ENCODE measurements around the gene UBA3. TPM values are rescaled to one million over a fixed set of nuclear protein-coding genes. Genes with fewer than 3 reads are reported as not detected.

Gene UBA3
- total RNA-seq, 1 experiment from 2014 or later: 45.6 TPM

GRCh38 chr3:69094467-69095205 lies 14.5 kb upstream of the UBA3 start:
- DNase-seq (ENCODE audit: low read depth, low spot score) (no peak), ATAC-seq (no peak)
- H3K9me3 ChIP-seq (ENCODE audit: control insufficient read depth in 1 of 2, insufficient read depth in 1 of 2, low read depth in 1 of 2, low read length in 2 of 2): no peaks in the 10 kb centered on the region
- BruUV-seq (replicated peaks): no TSS peak
- POLR2A ChIA-PET: no interaction called here
- peaks cover 1% of the 10 kb centered on the region; the same call in 1 of the 2 replicates for H3K79me2 ChIP-seq (ENCODE audit: insufficient read depth, low read length)
- RAD21 ChIA-PET (ENCODE audit: low non-redundant PET in 1 of 2, low total read pairs in 2 of 2, uncharacterized antibody in 2 of 2, unreplicated experiment in 2 of 2): no interaction called here
- H3K27ac ChIP-seq (ENCODE audit: low read depth, low read length): no peak overlapping the region
- CTCF ChIA-PET: no interaction called here
- intact Hi-C loops (cut with micrococcal nuclease): no loop called here
- H3K9me2 ChIP-seq (ENCODE audit: insufficient read depth): no peaks in the 10 kb centered on the region
- no peaks in the 10 kb centered on the region for H4K20me1 ChIP-seq (ENCODE audit: insufficient read depth)
- no peaks in the 10 kb centered on the region for H3K27me3 ChIP-seq (ENCODE audit: insufficient read depth, low read length)
- H3K36me3 ChIP-seq (ENCODE audit: control insufficient read depth in 1 of 2, insufficient read depth in 2 of 2, low read length in 2 of 2): no peaks in the 10 kb centered on the region
- H3K4me3 ChIP-seq (replicated peaks in 1 of 2; ENCODE audit: low read depth in 1 of 2, low read length in 2 of 2): no peak overlapping the region
- peaks cover 4 to 9% of the 10 kb centered on the region in 2 experiments for H3K4me1 ChIP-seq (ENCODE audit: control insufficient read depth in 1 of 2, insufficient read depth in 2 of 2, low read length in 2 of 2)
- H3K4me2 ChIP-seq (ENCODE audit: low read length): no peak overlapping the region
- H2AFZ ChIP-seq (ENCODE audit: low read depth, low read length, poor library complexity, severe bottlenecking): no peak overlapping the region
- TF ChIP-seq EGR1 (IDR thresholded peaks at IDR 0.05; ENCODE audit: low read depth): no peak
- TF ChIP-seq SRF (IDR thresholded peaks at IDR 0.05; ENCODE audit: low read depth): no peak
- TF ChIP-seq, protein P1, sequence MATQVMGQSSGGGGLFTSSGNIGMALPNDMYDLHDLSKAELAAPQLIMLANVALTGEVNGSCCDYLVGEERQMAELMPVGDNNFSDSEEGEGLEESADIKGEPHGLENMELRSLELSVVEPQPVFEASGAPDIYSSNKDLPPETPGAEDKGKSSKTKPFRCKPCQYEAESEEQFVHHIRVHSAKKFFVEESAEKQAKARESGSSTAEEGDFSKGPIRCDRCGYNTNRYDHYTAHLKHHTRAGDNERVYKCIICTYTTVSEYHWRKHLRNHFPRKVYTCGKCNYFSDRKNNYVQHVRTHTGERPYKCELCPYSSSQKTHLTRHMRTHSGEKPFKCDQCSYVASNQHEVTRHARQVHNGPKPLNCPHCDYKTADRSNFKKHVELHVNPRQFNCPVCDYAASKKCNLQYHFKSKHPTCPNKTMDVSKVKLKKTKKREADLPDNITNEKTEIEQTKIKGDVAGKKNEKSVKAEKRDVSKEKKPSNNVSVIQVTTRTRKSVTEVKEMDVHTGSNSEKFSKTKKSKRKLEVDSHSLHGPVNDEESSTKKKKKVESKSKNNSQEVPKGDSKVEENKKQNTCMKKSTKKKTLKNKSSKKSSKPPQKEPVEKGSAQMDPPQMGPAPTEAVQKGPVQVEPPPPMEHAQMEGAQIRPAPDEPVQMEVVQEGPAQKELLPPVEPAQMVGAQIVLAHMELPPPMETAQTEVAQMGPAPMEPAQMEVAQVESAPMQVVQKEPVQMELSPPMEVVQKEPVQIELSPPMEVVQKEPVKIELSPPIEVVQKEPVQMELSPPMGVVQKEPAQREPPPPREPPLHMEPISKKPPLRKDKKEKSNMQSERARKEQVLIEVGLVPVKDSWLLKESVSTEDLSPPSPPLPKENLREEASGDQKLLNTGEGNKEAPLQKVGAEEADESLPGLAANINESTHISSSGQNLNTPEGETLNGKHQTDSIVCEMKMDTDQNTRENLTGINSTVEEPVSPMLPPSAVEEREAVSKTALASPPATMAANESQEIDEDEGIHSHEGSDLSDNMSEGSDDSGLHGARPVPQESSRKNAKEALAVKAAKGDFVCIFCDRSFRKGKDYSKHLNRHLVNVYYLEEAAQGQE (IDR thresholded peaks at IDR 0.05; ENCODE audit: low read depth): no peak
- no peak for TF ChIP-seq SIN3A (IDR thresholded peaks at IDR 0.05; ENCODE audit: low read depth)
- TF ChIP-seq ATF3 (IDR thresholded peaks at IDR 0.05): no peak
- no peak for TF ChIP-seq ELF1 (IDR thresholded peaks at IDR 0.05; ENCODE audit: borderline replicate concordance, low read depth)
- TF ChIP-seq POLR2A (IDR thresholded peaks at IDR 0.05; ENCODE audit: borderline replicate concordance, extremely low read depth, insufficient read depth, insufficient read length): no peak
- no peak for TF ChIP-seq TCF7L2 (IDR thresholded peaks at IDR 0.05; ENCODE audit: borderline replicate concordance, extremely low read depth, insufficient read depth, insufficient read length)
- no peak for TF ChIP-seq ZNF274 (IDR thresholded peaks at IDR 0.05; ENCODE audit: low read depth, low read length)
- TF ChIP-seq EZH2 (IDR thresholded peaks at IDR 0.05): no peak
- TF ChIP-seq CBX3 (IDR thresholded peaks at IDR 0.05; ENCODE audit: low read depth): no peak
- TF ChIP-seq ZBTB33 (IDR thresholded peaks at IDR 0.05; ENCODE audit: extremely low read depth, insufficient replicate concordance, low read length): no peak
- no peak for TF ChIP-seq EZH2phosphoT487 (IDR thresholded peaks at IDR 0.05; ENCODE audit: borderline replicate concordance)
- TF ChIP-seq POLR2AphosphoS5 (IDR thresholded peaks at IDR 0.05; ENCODE audit: low read depth, low read length): no peak
- no peak for TF ChIP-seq FOSL1 (IDR thresholded peaks at IDR 0.05; ENCODE audit: low read depth)
- TF ChIP-seq YY1 (IDR thresholded peaks at IDR 0.05; ENCODE audit: extremely low read depth, insufficient replicate concordance, low read depth, low read length): no peak
- no peak for TF ChIP-seq JUND (IDR thresholded peaks at IDR 0.05)
- no peak for TF ChIP-seq ZFX (IDR thresholded peaks at IDR 0.05)
- TF ChIP-seq CTCF (IDR thresholded peaks at IDR 0.05 in 2 of 3, conservative IDR thresholded peaks at IDR 0.05 in 1 of 3; ENCODE audit: borderline replicate concordance in 1 of 3, insufficient read depth in 1 of 3, low read depth in 2 of 3, low read length in 2 of 3): no peak
- no peak for TF ChIP-seq CEBPB (IDR thresholded peaks at IDR 0.05; ENCODE audit: low read depth)
- H3K9ac ChIP-seq (ENCODE audit: low read length): no peak overlapping the region

Measured in HCT116 (cell line).